WTC11 (cell line): ENCODE measurements around the gene ARHGAP28.

ENCODE experiments used
- ATF1 ChIP-seq: sonication (generic); formaldehyde crosslinking; IDR thresholded peaks from 2 replicates; pipeline ENCODE4 v1.8.1; 2023; ENCODE audit warnings: mild to moderate bottlenecking, moderate library complexity, missing genetic modification reagents
- CBFB ChIP-seq: sonication (generic); formaldehyde crosslinking; IDR thresholded peaks from 2 replicates; pipeline ENCODE4 v1.8.1; 2022; ENCODE audit warnings: mild to moderate bottlenecking, low read depth, missing genetic modification reagents
- MYBL2 ChIP-seq: sonication (generic); formaldehyde crosslinking; IDR thresholded peaks from 2 replicates; pipeline ENCODE4 v1.8.1; 2023; ENCODE audit warnings: mild to moderate bottlenecking, moderate library complexity, missing genetic modification reagents
- ZBTB21 ChIP-seq: sonication (generic); formaldehyde crosslinking; IDR thresholded peaks from 2 replicates; pipeline ENCODE4 v1.8.1; 2023; ENCODE audit warnings: mild to moderate bottlenecking, missing genetic modification reagents, borderline replicate concordance
- TF ChIP-seq, protein P1 (sequence below): fragments of 200-600 bp; IDR thresholded peaks from 2 replicates; pipeline ENCODE4 v1.8.0; 2022; ENCODE audit warnings: antibody characterized with exemption

DNA sequence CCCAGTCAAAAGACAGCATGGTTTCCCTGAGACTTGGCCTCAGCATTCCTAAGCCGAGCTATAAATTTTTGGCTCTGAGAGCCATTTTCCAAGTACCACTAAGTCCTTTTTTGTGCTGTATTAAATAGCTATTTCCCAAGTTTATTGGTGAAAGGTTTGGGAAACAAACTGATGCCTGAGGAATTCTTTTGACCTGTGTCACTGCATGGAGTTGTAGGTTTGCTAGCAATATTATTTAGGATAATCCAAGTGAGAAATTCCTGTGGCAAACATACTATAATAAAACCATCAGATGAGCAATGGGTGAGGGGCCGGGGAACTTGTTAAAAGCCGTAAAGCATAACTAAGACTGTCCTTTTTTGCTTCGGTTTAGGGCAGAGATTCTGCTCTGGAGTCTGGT lies 28.4 kb downstream of the ARHGAP28 start:
- TF ChIP-seq ATF1: no peak
- TF ChIP-seq, protein P1, sequence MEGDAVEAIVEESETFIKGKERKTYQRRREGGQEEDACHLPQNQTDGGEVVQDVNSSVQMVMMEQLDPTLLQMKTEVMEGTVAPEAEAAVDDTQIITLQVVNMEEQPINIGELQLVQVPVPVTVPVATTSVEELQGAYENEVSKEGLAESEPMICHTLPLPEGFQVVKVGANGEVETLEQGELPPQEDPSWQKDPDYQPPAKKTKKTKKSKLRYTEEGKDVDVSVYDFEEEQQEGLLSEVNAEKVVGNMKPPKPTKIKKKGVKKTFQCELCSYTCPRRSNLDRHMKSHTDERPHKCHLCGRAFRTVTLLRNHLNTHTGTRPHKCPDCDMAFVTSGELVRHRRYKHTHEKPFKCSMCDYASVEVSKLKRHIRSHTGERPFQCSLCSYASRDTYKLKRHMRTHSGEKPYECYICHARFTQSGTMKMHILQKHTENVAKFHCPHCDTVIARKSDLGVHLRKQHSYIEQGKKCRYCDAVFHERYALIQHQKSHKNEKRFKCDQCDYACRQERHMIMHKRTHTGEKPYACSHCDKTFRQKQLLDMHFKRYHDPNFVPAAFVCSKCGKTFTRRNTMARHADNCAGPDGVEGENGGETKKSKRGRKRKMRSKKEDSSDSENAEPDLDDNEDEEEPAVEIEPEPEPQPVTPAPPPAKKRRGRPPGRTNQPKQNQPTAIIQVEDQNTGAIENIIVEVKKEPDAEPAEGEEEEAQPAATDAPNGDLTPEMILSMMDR: no peak
- no peak for TF ChIP-seq ZBTB21 (CRISPR knock-in tag)
- no peak for TF ChIP-seq CBFB (CRISPR knock-in tag)
- no peak for TF ChIP-seq MYBL2
